ENCODE measurements around the gene ABCG2. TPM values are rescaled to one million over a fixed set of nuclear protein-coding genes. Genes with fewer than 3 reads are reported as not detected.

The ABCG2 gene
- total RNA-seq, 1 donor from 2014 or later, result under 0.01 TPM

DNA sequence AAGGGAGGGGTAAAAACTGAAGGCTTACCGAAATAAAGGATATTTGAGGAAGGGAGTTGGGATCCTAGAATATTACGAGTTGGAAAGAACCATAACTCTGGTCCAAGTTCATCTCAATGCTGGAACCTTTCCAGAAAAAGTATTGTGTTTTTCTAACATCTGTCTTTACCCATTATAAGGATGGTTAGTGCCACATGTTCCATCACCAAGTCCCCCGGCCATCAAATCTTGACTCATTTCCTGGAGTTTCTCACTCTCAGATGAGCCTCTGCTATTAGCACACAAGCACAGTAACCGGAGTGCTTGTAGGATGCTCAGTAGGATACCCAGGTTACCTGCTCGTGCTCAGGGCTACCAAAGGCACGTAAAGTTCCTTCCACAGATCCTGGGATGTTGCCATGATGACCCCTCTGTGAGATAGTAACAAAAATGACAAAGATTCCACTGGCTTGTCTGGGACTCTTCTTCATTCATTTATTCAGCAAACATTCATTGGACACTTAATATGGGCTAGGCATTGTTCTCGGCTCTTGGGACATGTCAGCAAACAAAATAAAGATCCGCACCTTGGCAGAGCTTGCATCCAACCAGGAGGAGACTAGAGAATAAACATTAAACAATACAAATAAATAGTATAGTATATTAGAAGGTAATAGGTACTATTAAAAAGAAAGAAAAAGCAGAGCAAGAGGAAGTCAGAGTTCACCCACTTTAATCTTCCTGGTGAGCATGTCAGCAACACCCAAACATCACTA lies 114.7 kb downstream of the ABCG2 start:
- Histone ChIP-seq H3K36me3 (ENCODE audit: control insufficient read depth, insufficient read depth, low read length) (peaks cover 2% of the 10 kb centered on the region), H3K27me3 (ENCODE audit: control insufficient read depth, insufficient read depth, low read length) (no peaks in the 10 kb centered on the region), H3K4me3 (ENCODE audit: low read depth, low read length) (no peak overlapping the region)
- TF ChIP-seq, protein P1, sequence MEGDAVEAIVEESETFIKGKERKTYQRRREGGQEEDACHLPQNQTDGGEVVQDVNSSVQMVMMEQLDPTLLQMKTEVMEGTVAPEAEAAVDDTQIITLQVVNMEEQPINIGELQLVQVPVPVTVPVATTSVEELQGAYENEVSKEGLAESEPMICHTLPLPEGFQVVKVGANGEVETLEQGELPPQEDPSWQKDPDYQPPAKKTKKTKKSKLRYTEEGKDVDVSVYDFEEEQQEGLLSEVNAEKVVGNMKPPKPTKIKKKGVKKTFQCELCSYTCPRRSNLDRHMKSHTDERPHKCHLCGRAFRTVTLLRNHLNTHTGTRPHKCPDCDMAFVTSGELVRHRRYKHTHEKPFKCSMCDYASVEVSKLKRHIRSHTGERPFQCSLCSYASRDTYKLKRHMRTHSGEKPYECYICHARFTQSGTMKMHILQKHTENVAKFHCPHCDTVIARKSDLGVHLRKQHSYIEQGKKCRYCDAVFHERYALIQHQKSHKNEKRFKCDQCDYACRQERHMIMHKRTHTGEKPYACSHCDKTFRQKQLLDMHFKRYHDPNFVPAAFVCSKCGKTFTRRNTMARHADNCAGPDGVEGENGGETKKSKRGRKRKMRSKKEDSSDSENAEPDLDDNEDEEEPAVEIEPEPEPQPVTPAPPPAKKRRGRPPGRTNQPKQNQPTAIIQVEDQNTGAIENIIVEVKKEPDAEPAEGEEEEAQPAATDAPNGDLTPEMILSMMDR (IDR thresholded peaks at IDR 0.05; ENCODE audit: insufficient read depth, low read length, poor library complexity, severe bottlenecking), result no peak
- no peak for DNase-seq (ENCODE audit: low read depth)

DNA sequence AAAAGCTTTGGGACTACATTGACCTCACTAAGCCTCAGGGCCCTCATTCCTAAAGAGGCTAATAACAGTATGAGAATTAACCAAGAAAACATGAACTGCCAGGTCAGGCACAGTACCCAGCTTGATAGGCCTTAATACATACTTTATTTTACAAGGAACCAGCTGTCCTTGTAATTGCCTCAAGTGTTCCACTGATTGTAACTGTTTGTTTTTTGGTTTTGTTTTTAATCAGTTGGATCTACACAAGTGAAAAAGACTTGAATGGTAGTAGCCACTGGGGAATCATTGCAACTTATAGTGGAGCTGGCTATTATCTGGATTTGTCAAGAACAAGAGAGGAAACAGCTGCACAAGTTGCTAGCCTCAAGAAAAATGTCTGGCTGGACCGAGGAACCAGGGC lies 115.4 kb downstream of the ABCG2 start:
- Histone ChIP-seq H3K27me3 (ENCODE audit: control insufficient read depth, insufficient read depth, low read length) (no peaks in the 10 kb centered on the region), H3K36me3 (ENCODE audit: control insufficient read depth, insufficient read depth, low read length) (peaks cover 3% of the 10 kb centered on the region), H3K4me3 (ENCODE audit: low read depth, low read length) (no peak overlapping the region)
- TF ChIP-seq, protein P1 (IDR thresholded peaks at IDR 0.05; ENCODE audit: insufficient read depth, low read length, poor library complexity, severe bottlenecking), result no peak
- no peak for DNase-seq (ENCODE audit: low read depth)

DNA sequence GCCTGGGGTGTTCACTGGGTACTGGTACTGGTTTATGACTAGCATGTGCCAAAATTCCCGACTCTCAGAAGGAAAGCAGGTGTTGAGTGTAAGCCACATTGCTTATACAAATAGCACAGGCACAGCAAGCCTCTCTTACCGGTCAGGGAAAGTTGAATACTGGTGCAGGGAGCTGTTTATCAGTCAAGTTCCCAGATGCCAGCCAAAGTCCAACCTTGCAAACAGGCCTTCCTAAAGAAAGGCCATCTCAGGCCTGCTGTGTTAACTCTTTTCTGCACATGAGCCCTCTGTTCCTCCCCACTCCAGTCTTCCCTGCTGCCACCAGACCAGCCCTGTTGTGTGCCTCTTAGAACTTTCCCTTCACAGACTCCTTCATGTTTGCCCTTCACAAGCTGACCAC lies 116.8 kb downstream of the ABCG2 start:
- TF ChIP-seq, protein P1 (IDR thresholded peaks at IDR 0.05; ENCODE audit: insufficient read depth, low read length, poor library complexity, severe bottlenecking), result no peak
- H3K27me3 ChIP-seq (ENCODE audit: control insufficient read depth, insufficient read depth, low read length), result no peaks in the 10 kb centered on the region
- no peak overlapping the region for H3K4me3 ChIP-seq (ENCODE audit: low read depth, low read length)
- peaks cover 3% of the 10 kb centered on the region for H3K36me3 ChIP-seq (ENCODE audit: control insufficient read depth, insufficient read depth, low read length)
- no peak for DNase-seq (ENCODE audit: low read depth)

DNA sequence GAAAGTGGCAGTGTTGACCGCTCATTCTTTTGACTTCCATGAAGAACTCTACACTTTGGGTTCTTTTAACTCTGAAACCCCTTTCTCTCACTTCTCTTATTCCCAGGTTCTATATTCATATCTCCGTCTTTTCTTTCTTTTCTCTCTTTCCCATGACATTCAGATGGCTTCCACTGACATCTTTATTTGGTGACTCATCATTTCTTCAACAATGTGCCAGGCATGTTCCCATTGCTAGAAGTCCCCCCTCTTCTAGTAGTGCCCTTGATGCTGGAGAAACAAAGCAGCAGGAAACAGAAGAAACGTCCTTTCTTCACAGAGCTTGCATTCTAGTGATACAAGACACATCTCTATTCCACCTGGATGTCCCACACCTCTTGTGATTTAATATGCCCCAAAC lies 117.7 kb downstream of the ABCG2 start:
- TF ChIP-seq, protein P1 (IDR thresholded peaks at IDR 0.05; ENCODE audit: insufficient read depth, low read length, poor library complexity, severe bottlenecking), result no peak
- Histone ChIP-seq H3K36me3 (ENCODE audit: control insufficient read depth, insufficient read depth, low read length) (peaks cover 4% of the 10 kb centered on the region), H3K27me3 (ENCODE audit: control insufficient read depth, insufficient read depth, low read length) (no peaks in the 10 kb centered on the region), H3K4me3 (ENCODE audit: low read depth, low read length) (no peak overlapping the region)
- no peak for DNase-seq (ENCODE audit: low read depth)

Other genes with a start within 250 kb of the ABCG2 start
- 158 and 160 TPM in 2 replicates for gene SPP1, start 182.9 kb downstream of the ABCG2 start, total RNA-seq
- 30.4 and 31.6 TPM in 2 replicates for gene PKD2, start 151.0 kb downstream of the ABCG2 start, total RNA-seq
- gene PPM1K, start 125.9 kb upstream of the ABCG2 start, total RNA-seq, result 9.0 and 11.0 TPM in 2 replicates
- 12.0 and 16.4 TPM in 2 replicates for gene HERC6, start 220.2 kb upstream of the ABCG2 start, total RNA-seq

Data from kidney epithelial cell (primary cell).